DMS153 treated with DMSO at 0.1 percent for 48 hours (cell line): ENCODE measurements around the gene OR2H1.

Experiments
- DNase-seq: peaks from one replicate; lab custom pipeline; 2025; ENCODE audit not compliant: unreplicated experiment; lab: John Stamatoyannopoulos, UW

OR2H1 gene

GRCh38 chr6:29483186-29483585 is 26.2 kb downstream of the OR2H1 start:
- no peak for DNase-seq

- no peak for DNase-seq
These were observed 26.8 kb downstream of the OR2H1 start for GRCh38 chr6:29483735-29484134.

GRCh38 chr6:29486577-29486976 is 29.6 kb downstream of the OR2H1 start:
- no peak for DNase-seq

DNA sequence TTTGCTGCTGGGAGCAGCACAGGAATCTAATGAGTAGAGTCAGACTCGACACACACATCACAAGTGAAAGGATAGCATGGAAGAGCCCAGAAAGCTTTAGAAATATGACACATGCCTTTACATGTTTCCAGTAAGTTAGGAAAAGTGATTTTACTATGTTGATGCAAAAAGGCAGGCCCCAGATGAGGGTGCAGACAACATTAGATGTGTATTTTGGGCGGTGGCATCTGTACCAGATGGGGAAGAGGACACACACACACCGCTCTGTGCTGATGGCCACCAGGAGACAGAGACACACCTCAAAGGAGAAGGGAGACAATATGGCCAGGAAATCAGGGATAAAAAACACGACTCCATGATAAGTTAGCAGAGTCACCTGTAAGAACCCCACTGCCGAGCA is 30.2 kb downstream of the OR2H1 start:
- no peak for DNase-seq

GRCh38 chr6:29487660-29488059 is 30.7 kb downstream of the OR2H1 start, which contains the start of gene MAS1L:
Gene MAS1L (minus strand): TSS chr6:29487956. CDS start chr6:29487902, 54 bp downstream.
- no peak for DNase-seq

DNA sequence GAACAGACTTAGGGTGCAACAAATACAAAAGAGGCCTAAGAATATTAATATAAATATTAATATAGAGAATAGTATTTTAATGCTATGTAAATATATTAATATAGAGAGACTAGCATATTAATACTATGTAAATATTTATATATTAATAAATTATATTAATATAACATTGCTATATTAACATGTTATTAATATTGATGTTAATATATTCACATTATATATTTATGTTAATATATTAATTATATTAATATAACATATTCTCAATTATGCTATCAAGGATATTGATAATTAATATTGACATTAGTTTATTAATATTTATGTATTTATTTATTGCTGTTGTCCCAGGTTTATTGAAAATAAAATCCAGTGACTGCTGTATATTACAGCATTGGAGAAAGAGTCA is 31.9 kb downstream of the OR2H1 start:
- no peak for DNase-seq

DNA sequence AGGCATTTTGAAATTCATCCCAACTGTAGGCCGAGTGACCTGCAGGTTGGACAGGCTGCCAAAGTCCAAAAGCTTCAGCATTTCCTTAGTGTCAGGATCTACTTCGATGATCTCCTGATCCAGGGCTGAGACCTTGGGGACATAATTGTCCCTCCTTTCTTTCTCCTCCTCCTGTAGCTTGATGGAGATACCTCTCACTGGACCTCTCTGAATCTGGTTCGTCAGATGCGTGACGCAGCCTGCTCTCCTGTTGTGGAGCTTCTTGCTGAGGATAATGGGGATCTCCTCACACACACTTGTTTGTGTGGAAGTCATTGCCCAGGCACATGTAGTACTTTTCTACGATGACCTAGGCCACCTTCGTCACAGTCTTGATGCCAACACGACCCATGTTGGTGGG is 32.3 kb downstream of the OR2H1 start:
- DNase-seq, result no peak

GRCh38 chr6:29490055-29490454 is 33.1 kb downstream of the OR2H1 start:
- DNase-seq, result no peak

DNA sequence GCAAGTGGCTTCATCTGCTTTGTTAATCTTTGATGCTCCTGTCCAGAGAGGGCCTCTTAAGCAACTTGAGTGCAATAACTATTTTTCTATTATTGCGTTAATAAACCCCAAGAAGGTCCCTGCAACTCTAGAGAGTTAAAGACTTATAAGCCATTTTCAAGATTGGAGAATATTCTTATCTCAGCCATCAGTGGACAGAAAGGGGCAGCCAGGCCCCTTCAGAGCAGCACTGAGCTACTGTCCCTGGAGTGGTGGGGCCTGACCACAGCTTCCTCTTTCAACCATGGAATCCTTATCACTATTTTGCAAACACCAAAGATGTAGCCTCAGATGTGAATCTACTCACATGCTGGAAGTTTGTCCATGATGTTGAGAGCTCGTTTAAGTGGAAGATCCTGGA is 33.6 kb downstream of the OR2H1 start:
- no peak for DNase-seq

DNA sequence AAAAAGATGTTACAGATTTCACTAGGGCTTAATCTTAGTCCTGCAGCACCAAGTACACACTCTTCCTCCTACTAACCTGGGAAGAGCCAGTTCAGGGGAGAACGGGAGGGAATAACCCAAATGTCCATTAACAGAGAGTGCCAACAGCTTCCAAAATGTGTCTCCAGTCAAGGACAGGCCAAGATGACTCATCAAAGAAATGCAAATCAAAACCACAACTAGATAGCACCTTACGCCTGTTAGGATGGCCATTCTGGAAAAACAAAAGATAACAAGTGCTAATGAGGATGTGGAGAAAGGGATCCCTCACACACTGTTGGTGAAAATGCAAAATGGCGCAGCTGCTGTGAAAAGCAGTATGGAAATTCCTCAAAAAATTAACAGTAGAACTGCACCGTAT is 34.6 kb downstream of the OR2H1 start:
- no peak for DNase-seq

GRCh38 chr6:29493261-29493660 is 36.3 kb downstream of the OR2H1 start:
- DNase-seq, result no peak

DNA sequence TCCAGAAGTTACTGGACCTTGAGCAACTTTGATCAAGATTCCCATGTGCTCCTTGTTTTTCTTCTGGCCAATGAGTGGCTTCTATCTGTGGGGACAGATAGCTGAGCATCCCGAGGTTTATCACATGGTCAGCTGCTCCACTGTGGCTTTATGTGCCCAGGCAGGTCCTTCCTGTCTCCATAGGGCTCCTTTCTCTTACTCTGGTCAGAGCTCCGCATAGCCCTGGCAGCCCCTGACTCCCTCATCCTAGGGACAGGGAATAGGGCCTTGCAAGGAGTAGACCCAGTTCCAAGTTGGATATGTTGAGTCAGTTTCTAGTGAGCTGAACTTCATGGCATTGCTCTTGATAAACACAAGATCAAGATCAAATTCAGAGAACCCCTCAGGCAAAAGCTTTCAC is 37.2 kb downstream of the OR2H1 start:
- no peak for DNase-seq

- no peak for DNase-seq
These were observed 38.6 kb downstream of the OR2H1 start for GRCh38 chr6:29495571-29495970.

- no peak for DNase-seq
These were observed 40.0 kb downstream of the OR2H1 start for GRCh38 chr6:29496961-29497360.

DNA sequence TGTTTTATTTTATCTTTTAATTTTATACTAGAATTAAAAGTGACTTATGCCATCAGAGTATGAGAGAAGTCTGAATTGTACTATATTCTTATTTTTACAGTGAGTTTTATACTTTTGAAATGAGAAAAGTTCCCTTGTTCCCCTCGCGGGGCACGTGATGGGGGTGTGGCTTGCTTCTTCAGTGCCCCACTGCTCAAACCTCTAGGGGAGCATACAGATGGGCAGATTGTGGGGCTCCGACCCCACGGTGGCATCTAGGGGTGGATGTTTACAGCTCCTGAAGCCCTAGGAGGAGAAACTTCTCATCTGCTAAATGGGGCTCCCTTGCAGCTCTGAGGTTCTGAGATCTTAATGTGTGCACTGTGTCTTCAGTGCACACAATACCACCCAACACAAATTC is 42.7 kb downstream of the OR2H1 start:
- no peak for DNase-seq

DNA sequence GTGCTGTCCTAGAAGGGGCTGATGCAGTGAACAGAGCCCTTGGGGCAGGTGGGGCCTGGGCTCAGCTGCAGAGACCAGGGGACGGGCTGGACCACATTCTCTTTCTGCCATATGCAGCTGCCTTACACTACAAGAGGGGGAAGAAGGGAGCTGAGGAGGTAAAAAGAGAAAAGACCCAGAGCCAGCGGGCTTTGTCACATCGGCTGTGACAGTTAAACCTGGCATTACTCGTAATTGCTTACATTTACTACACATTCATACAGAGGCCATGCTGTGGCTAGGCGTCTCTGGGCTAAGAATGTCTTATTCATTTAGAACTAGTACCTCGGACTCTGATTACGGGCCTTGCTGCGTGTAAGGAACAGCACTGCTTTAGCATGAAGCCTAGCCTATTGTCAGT is 43.6 kb downstream of the OR2H1 start:
- no peak for DNase-seq

DNA sequence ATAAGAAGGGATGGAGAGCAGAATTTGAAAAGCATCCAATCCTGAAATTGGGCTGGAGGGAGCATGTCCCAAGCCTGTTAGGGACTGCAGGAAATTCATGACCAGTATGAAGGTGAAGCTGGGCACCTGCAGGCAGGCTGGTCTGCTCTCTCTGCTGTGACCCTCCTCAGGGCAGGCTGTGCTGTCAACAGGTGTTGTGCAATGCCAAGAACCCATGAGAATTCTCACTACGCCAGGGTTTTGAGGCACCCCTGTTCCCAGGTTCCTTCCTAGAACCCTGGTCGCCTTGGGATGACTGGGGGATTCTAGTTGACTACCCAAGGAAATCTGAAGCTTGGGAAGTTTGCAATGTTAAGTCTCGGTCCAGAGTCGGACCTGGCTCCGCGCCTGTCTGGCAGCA is 44.2 kb downstream of the OR2H1 start:
- no peak for DNase-seq

- no peak for DNase-seq
These were observed 45.2 kb downstream of the OR2H1 start for GRCh38 chr6:29502181-29502580.

GRCh38 chr6:29502597-29502996 is 45.6 kb downstream of the OR2H1 start:
- no peak for DNase-seq

DNA sequence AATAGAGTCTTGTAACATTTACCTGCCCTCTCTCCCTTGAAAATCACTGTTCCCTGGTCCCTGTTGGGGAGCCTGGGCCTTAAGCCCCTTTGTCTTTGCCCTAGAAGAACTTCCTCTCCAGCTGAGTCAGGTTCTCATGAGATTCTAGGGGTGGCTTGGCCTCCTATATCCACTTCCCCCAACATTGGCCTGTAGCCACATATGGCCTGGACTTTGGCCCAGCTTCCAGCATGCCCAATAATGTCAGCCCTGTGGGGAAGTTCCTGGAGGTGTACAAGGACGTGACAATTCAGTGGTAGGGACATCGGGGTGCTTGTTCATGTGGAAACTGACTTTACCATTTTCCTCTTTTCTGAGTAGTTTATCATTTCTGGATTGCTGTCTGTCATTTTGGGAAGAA is 48.0 kb downstream of the OR2H1 start:
- DNase-seq, result no peak

GRCh38 chr6:29505808-29506207 is 48.9 kb downstream of the OR2H1 start:
- DNase-seq, result no peak

GRCh38 chr6:29506446-29507067 is 49.6 kb downstream of the OR2H1 start:
- no peak for DNase-seq

- DNase-seq, result no peak
These were observed 50.4 kb downstream of the OR2H1 start for GRCh38 chr6:29507319-29507718.

- no peak for DNase-seq
These were observed 52.3 kb downstream of the OR2H1 start for GRCh38 chr6:29509239-29509638.
